ENCODE measurements around the gene TMEM40. TPM values are rescaled to one million over a fixed set of nuclear protein-coding genes. Genes with fewer than 3 reads are reported as not detected.
A peak's percentile ranks its signal among the peaks of the same experiment; 100 is the strongest.

The TMEM40 gene
- total RNA-seq, 2 donors from 2014 or later: not detected

DNA sequence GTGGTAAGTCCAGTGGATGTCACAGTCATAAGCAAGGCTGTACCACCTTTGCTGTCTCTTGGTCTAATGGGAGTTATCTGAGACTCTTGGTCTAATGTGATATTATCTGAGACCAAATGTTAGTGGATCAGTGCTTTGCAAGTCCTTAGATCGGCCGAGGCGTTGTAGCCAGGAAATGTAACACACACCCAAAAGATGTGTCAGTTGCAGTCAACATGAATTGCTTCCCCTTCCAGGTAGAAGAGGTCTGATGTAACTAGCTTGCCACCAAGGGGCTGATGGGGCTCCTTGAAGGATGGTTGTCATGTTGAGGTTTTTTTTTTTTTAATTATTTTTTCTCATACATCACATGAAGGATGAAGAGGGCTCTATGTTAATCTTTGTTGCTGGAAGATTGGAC lies 49.7 kb downstream of the TMEM40 start:
- no peak overlapping the region for H3K4me3 ChIP-seq
- no peaks in the 10 kb centered on the region for H3K27me3 ChIP-seq (replicated peaks; ENCODE audit: insufficient read depth)
- TF ChIP-seq, protein P1, sequence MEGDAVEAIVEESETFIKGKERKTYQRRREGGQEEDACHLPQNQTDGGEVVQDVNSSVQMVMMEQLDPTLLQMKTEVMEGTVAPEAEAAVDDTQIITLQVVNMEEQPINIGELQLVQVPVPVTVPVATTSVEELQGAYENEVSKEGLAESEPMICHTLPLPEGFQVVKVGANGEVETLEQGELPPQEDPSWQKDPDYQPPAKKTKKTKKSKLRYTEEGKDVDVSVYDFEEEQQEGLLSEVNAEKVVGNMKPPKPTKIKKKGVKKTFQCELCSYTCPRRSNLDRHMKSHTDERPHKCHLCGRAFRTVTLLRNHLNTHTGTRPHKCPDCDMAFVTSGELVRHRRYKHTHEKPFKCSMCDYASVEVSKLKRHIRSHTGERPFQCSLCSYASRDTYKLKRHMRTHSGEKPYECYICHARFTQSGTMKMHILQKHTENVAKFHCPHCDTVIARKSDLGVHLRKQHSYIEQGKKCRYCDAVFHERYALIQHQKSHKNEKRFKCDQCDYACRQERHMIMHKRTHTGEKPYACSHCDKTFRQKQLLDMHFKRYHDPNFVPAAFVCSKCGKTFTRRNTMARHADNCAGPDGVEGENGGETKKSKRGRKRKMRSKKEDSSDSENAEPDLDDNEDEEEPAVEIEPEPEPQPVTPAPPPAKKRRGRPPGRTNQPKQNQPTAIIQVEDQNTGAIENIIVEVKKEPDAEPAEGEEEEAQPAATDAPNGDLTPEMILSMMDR (IDR thresholded peaks at IDR 0.05): no peak
- no peaks in the 10 kb centered on the region for H3K36me3 ChIP-seq
- no peak for ATAC-seq (ENCODE audit: insufficient number of reproducible peaks, low FRiP score, low read depth)
- H3K27ac ChIP-seq: no peak overlapping the region
- no peak for DNase-seq (ENCODE audit: low spot score)
- H3K4me1 ChIP-seq (ENCODE audit: control insufficient read depth in 1 of 2, low read depth in 2 of 2): peaks cover 0 to 11% of the 10 kb centered on the region in 2 donors
- no peaks in the 10 kb centered on the region for H3K9me3 ChIP-seq

DNA sequence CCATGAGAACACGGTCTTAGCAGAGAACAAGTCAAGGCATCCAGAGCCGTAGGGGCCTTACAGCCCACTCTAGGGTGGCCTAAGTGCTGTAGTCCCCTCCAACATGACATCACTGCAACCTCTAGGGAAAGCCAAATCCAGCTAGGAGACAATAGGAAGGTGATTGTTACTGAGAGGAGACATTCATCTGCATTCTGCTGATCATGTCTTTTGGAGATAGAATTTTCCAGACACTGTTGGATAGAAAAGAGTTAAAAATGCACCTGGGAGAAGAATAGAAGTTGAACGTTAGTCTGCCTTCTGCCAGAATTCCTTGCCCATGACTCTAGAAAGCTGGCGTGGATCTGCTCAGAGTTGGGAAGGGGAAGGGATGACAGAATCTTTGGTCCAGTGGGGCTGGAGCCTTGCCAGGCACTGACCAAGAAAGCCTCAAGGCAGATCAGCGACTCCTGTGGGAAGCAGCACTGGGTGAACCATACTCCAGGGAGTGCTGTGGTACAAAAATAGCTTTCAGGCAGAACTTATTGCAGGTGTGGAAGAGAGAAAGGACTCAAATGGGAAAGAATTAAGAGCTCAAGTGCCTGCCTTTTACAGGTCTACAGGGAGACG lies 50.4 kb downstream of the TMEM40 start:
- peak; percentile 56 for DNase-seq (ENCODE audit: low spot score)
- peak; percentile 47 for ATAC-seq (ENCODE audit: insufficient number of reproducible peaks, low FRiP score, low read depth)

DNA sequence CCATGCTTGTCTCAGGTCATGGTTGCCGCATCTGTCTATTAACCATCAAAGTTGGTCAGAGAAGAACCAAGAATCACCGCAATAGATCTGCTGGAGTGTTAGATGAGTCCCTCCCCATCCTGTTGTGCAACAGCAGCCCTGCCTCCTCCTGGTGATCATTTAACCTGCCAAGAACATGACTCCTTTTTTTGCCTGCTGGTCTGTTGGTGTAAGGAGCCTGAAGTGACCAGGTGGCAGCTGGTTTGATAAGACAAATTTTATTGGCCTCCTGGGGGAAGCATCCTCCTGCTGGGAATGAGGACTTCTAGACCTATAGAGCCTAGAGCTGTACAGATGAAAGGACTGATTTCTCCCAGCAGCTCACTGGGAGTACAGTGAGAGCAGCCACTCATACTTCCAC lies 51.6 kb downstream of the TMEM40 start:
- no peak for ATAC-seq (ENCODE audit: insufficient number of reproducible peaks, low FRiP score, low read depth)
- no peaks in the 10 kb centered on the region for H3K27me3 ChIP-seq (replicated peaks; ENCODE audit: insufficient read depth)

More for the DNA sequence above, 50.4 kb downstream of the TMEM40 start:
- peaks cover 0 to 11% of the 10 kb centered on the region in 2 donors for H3K4me1 ChIP-seq (ENCODE audit: control insufficient read depth in 1 of 2, low read depth in 2 of 2)
- no peaks in the 10 kb centered on the region for H3K9me3 ChIP-seq
- no peaks in the 10 kb centered on the region for H3K27me3 ChIP-seq (replicated peaks; ENCODE audit: insufficient read depth)
- H3K36me3 ChIP-seq: no peaks in the 10 kb centered on the region
- H3K27ac ChIP-seq: no peak overlapping the region
- TF ChIP-seq, protein P1 (IDR thresholded peaks at IDR 0.05): no peak
- H3K4me3 ChIP-seq: no peak overlapping the region

DNA sequence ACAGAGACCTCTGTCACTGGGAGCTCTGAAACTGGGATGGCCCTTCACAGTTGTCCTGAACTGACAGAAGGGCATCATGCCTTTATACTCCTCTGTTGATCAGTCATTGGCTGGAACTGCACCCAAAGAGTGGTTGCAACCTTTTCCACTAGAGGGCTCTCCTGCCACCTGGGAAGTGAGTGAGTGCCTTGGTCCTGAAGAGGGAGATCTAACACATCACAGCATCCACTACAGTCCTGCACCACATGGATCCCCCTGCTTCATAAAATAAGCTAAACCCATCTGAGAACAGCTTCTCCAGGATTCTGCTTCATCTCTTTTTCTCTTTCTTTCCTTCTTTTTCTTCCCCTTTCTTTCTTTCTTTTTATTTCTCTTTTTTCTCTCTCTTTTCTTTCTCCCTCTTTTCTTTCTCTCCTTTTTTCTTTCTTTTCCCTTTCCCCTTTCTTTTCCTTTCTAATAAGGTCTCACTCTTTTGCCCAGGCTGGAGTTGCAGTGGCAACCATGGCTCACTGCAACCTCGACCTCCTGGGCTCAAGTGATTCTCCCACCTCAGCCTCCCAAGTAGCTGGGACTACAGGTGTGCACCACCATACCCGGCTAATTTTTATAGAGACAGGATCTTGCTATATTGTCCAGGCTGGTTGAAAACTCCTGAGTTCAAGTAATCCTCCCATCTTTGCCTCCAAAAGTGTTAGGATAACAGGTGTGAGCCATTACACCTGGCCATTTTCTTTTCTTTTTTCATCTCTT lies 52.4 kb downstream of the TMEM40 start:
- TF ChIP-seq, protein P1 (IDR thresholded peaks at IDR 0.05): peak; percentile 51
- DNase-seq (ENCODE audit: low spot score) (no peak), ATAC-seq (ENCODE audit: insufficient number of reproducible peaks, low FRiP score, low read depth) (peak; percentile 75)
- Histone ChIP-seq H3K27me3 (replicated peaks; ENCODE audit: insufficient read depth) (no peaks in the 10 kb centered on the region), H3K27ac (no peak overlapping the region), H3K36me3 (no peaks in the 10 kb centered on the region), H3K4me1 (ENCODE audit: control insufficient read depth in 1 of 2, low read depth in 2 of 2) (peaks cover 0 to 11% of the 10 kb centered on the region in 2 donors), H3K4me3 (no peak overlapping the region), H3K9me3 (no peaks in the 10 kb centered on the region)

More for the DNA sequence above, 51.6 kb downstream of the TMEM40 start:
- H3K4me3 ChIP-seq: no peak overlapping the region
- DNase-seq (ENCODE audit: low spot score): no peak
- no peaks in the 10 kb centered on the region for H3K36me3 ChIP-seq
- peaks cover 0 to 11% of the 10 kb centered on the region in 2 donors for H3K4me1 ChIP-seq (ENCODE audit: control insufficient read depth in 1 of 2, low read depth in 2 of 2)
- H3K9me3 ChIP-seq: no peaks in the 10 kb centered on the region
- H3K27ac ChIP-seq: no peak overlapping the region
- TF ChIP-seq, protein P1 (IDR thresholded peaks at IDR 0.05): no peak

DNA sequence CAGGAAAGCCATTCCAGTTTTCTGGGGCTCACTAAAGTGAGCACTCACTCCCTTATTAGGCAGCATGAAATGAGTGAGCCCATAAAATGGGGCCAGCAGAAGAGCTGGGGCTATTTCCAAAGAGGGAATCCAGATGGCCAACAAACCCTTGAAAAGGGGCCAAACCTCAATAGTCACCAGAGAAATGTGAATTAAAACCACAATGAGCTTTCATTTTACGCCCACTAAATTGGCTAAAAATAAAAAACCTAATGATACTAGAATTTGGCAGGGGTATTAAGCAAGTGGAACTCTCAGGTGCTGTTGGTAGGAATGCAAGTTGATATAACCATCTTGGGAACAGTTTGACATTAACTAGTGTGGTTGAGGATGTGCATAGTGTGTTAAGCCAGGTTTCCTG lies 53.1 kb downstream of the TMEM40 start:
- DNase-seq (ENCODE audit: low spot score) (no peak), ATAC-seq (ENCODE audit: insufficient number of reproducible peaks, low FRiP score, low read depth) (no peak)
- no peak overlapping the region for H3K27ac ChIP-seq
- H3K4me1 ChIP-seq (ENCODE audit: control insufficient read depth in 1 of 2, low read depth in 2 of 2): peaks cover 0 to 11% of the 10 kb centered on the region in 2 donors
- TF ChIP-seq, protein P1 (IDR thresholded peaks at IDR 0.05): no peak
- H3K36me3 ChIP-seq: no peaks in the 10 kb centered on the region
- no peak overlapping the region for H3K4me3 ChIP-seq
- no peaks in the 10 kb centered on the region for H3K9me3 ChIP-seq
- H3K27me3 ChIP-seq (replicated peaks; ENCODE audit: insufficient read depth): no peaks in the 10 kb centered on the region
